HEK293 (cell line): Measurements from ENCODE around the gene TRIM46.

ENCODE experiments used
- ZBTB17 ChIP-seq: fragments of 450-650 bp; formaldehyde crosslinking; IDR thresholded peaks from 2 replicates; pipeline ENCODE4 v1.5.1; 2016; ENCODE audit warnings: missing biosample characterization, missing genetic modification characterization
- ZNF341 ChIP-seq: fragments of 450-650 bp; formaldehyde crosslinking; IDR thresholded peaks from 2 replicates; pipeline ENCODE4; 2016; ENCODE audit warnings: low read depth, missing biosample characterization, missing genetic modification characterization
- TF ChIP-seq, protein P1 (sequence below): fragments of 450-650 bp; formaldehyde crosslinking; IDR thresholded peaks from 2 replicates; pipeline ENCODE4 v1.5.1; 2016; ENCODE audit warnings: missing biosample characterization, missing genetic modification characterization

GRCh38 chr1:155126556-155127104 is 47.0 kb upstream of the TRIM46 start:
- peak; percentile 99 for TF ChIP-seq ZBTB17 (tag by site-specific recombination)
- peak; percentile 95 for TF ChIP-seq ZNF341 (tag by site-specific recombination)
- TF ChIP-seq, protein P1, sequence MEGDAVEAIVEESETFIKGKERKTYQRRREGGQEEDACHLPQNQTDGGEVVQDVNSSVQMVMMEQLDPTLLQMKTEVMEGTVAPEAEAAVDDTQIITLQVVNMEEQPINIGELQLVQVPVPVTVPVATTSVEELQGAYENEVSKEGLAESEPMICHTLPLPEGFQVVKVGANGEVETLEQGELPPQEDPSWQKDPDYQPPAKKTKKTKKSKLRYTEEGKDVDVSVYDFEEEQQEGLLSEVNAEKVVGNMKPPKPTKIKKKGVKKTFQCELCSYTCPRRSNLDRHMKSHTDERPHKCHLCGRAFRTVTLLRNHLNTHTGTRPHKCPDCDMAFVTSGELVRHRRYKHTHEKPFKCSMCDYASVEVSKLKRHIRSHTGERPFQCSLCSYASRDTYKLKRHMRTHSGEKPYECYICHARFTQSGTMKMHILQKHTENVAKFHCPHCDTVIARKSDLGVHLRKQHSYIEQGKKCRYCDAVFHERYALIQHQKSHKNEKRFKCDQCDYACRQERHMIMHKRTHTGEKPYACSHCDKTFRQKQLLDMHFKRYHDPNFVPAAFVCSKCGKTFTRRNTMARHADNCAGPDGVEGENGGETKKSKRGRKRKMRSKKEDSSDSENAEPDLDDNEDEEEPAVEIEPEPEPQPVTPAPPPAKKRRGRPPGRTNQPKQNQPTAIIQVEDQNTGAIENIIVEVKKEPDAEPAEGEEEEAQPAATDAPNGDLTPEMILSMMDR, result 0 out of 2 replicates have a peak, but pooled peaks have one; percentile 15
